VCaP (cell line): ENCODE data around the gene ACP1.

ENCODE experiments used
- H3K27ac ChIP-seq: fragments of 450-650 bp; 2 replicates; pipeline ENCODE4 v1.5.1; 2017
- TF ChIP-seq, protein P1 (sequence below): fragments of 450-650 bp; conservative IDR thresholded peaks from 2 replicates; pipeline ENCODE4 v1.5.1; 2017; ENCODE audit warnings: mild to moderate bottlenecking, moderate library complexity

ACP1 gene

GRCh38 chr2:280650-281110, 15.9 kb downstream of the ACP1 start:
- no peak overlapping the region for H3K27ac ChIP-seq
- TF ChIP-seq, protein P1, sequence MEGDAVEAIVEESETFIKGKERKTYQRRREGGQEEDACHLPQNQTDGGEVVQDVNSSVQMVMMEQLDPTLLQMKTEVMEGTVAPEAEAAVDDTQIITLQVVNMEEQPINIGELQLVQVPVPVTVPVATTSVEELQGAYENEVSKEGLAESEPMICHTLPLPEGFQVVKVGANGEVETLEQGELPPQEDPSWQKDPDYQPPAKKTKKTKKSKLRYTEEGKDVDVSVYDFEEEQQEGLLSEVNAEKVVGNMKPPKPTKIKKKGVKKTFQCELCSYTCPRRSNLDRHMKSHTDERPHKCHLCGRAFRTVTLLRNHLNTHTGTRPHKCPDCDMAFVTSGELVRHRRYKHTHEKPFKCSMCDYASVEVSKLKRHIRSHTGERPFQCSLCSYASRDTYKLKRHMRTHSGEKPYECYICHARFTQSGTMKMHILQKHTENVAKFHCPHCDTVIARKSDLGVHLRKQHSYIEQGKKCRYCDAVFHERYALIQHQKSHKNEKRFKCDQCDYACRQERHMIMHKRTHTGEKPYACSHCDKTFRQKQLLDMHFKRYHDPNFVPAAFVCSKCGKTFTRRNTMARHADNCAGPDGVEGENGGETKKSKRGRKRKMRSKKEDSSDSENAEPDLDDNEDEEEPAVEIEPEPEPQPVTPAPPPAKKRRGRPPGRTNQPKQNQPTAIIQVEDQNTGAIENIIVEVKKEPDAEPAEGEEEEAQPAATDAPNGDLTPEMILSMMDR = no peak

GRCh38 chr2:281381-281780, 16.6 kb downstream of the ACP1 start:
- no peak overlapping the region for H3K27ac ChIP-seq
- TF ChIP-seq, protein P1 = no peak

DNA sequence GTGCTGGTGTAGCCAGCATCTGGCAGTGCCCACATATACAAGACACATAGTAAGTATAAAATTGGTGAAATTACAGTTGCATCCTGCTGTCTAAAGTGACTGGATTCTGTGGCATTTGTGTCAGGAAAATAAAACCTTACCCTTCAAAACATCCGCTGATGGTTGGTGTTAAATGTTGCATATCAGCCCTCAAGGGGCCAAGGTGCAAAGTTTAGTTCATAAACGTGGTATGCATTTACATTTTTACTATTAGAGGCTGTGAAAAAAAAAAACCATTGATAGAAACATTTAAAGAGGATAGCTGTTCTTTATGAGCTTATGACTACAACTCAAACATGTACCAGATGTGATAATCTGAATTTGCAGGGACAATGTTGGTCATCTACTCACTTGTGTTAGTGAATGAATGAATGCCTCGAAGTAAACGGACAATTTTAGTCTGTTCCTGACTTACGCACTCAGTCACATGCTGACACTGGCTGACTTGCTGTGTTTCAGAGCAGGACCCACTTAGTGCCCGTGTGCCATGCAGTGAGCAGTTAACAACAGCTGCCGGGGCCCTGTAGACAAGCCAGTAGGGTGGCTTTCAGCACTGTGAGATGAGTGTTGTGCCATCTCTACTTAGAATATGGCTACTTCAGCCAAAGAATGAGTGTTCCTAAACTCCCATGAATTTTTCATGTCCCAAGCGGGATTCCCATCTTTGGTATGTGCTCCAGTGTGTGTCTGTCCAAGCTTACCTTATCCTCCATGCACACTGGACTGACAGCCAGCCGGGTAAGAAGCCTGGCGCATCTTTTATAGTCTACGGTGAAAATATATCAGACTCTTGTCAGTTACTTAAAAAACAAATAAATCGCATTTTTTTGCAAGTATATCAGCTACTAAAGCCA, 17.9 kb downstream of the ACP1 start:
- TF ChIP-seq, protein P1 = no peak
- H3K27ac ChIP-seq = no peak overlapping the region

DNA sequence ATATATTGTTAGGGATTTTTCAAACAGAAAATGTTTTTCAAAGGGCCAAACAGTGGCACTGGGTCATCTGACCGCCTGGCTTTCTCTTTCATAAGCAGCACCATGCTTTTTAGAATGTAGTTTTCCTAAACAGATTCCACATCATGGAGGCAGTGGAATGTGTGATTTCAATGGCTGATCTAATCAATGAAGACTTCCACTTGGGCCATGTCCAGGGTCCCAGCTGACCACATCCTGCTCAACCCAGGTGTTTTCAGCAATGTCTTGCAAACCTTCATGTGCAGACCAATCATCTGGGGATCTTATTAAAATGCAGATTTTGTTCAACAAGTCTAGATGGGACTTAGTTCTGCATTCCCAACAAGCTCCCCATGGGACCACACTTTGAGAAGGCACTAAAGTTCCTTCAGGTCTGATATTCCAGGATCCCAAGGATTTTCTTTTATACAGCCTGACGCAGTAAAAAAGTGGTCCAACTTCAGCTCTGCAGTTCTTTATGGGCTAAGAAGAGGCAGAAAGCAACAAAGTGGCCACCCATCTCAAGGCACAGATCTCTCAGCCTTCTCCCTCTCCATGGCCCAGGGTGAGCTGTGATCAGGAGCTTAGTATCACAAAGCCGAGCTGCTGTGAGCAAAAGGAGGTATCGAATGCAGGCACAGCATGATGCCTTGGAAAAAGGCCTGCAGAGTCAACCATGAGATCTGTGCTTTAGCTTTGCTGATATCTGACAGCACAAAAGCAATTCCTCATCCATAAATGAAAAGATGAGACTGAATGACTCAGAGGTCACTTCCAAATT, 19.4 kb downstream of the ACP1 start:
- H3K27ac ChIP-seq = peak overlapping the region; percentile 17; the same call in 1 of the 2 replicates
- TF ChIP-seq, protein P1 = no peak

- peak overlapping the region; percentile 17; the same call in 1 of the 2 replicates for H3K27ac ChIP-seq
- TF ChIP-seq, protein P1 = no peak
These were observed 20.2 kb downstream of the ACP1 start for GRCh38 chr2:284896-285492.

DNA sequence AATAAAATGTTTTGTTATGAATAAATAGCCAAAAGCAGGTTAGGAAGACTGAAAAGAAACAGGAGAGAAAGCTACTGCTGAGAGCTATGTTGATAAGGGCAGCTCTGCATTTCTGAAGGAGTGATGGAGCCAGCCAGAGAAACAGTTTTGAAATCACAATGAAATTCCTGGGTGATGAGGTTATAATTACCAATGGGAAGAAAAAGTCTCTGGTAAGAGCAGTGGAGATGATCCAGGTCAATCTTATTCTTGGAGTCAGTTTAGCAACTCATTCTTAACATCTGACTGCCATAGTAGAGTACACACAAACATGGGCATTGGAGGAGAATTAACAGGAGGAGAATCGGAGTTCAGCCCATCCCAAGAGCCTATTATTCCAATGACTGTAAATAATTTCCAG, 20.8 kb downstream of the ACP1 start:
- peak overlapping the region; percentile 17; the same call in 1 of the 2 replicates for H3K27ac ChIP-seq
- TF ChIP-seq, protein P1 = no peak

DNA sequence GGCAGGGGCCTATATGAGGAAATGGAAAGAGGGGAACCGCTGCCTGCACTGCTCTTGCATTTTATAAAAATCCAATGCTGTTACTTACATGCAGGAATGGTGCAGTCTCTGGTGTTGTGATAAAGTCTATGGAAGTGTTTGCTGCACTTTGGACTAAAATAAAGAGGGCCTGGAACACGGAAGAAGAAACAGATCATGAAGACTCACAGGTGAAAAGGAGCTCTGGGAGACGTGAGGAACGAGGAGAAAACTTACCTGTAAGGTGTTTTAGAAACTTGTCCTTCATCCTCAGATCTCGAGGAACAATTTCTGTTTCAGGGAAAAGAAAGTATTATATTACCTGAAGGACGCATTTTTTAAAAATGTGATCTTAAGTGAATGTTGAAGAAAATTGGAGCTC, 21.3 kb downstream of the ACP1 start:
- no peak overlapping the region for H3K27ac ChIP-seq
- TF ChIP-seq, protein P1 = no peak
